Measurements from ENCODE around the gene SMYD3. TPM values are rescaled to one million over a fixed set of nuclear protein-coding genes. Genes with fewer than 3 reads are reported as not detected.

SMYD3 gene
- total RNA-seq, 4 donors from 2014 or later: 10.5 to 36.4 (median 22.5) TPM

DNA sequence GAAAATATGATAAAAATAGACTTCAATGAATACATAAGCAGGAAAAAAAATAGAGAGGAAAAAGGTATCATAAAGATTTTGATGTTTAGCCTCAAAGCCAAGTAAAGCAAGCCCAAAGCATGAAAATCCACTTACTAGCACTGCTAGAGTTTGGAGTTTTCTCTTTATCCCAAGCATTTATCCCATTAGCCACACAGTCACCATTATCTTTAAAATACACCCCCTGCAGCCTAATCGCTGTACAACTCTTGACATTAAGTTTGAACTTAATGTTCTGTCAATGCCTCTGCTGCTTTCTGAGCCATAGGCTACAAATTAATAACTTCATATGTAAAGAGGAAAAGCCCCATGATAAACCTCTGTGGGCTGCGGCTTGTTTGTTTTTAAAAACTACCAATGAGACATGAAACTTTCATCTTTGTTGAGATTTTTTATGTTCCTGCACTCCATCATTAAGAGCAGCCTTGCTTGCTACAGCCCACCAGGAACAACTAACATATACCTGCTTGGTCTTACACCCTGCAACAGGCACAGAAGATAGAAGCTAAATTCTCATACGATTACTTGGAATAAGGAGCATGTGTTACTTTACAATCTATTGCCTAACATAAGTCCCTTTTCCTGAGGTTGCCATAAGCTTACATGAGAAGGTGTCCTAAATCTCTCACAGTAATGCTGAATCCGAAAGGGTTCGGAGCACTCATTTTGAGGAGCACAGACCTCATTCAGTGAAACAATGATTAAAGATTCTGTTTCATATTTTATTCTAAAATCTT is 202.4 kb downstream of the SMYD3 start:
- H3K27ac ChIP-seq: no peak overlapping the region
- no peaks in the 10 kb centered on the region for H3K27me3 ChIP-seq
- no peaks in the 10 kb centered on the region for H3K4me1 ChIP-seq
- H3K9me3 ChIP-seq: no peaks in the 10 kb centered on the region
- intact Hi-C loops (cut with DNase I; ENCODE audit: low total_unique reads): no loop called here
- H3K36me3 ChIP-seq: no peaks in the 10 kb centered on the region
- TF ChIP-seq POLR2A (IDR thresholded peaks at IDR 0.05): no peak
- TF ChIP-seq, protein P1, sequence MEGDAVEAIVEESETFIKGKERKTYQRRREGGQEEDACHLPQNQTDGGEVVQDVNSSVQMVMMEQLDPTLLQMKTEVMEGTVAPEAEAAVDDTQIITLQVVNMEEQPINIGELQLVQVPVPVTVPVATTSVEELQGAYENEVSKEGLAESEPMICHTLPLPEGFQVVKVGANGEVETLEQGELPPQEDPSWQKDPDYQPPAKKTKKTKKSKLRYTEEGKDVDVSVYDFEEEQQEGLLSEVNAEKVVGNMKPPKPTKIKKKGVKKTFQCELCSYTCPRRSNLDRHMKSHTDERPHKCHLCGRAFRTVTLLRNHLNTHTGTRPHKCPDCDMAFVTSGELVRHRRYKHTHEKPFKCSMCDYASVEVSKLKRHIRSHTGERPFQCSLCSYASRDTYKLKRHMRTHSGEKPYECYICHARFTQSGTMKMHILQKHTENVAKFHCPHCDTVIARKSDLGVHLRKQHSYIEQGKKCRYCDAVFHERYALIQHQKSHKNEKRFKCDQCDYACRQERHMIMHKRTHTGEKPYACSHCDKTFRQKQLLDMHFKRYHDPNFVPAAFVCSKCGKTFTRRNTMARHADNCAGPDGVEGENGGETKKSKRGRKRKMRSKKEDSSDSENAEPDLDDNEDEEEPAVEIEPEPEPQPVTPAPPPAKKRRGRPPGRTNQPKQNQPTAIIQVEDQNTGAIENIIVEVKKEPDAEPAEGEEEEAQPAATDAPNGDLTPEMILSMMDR (IDR thresholded peaks at IDR 0.05): no peak
- H3K4me3 ChIP-seq: no peak overlapping the region
- no peak for DNase-seq

DNA sequence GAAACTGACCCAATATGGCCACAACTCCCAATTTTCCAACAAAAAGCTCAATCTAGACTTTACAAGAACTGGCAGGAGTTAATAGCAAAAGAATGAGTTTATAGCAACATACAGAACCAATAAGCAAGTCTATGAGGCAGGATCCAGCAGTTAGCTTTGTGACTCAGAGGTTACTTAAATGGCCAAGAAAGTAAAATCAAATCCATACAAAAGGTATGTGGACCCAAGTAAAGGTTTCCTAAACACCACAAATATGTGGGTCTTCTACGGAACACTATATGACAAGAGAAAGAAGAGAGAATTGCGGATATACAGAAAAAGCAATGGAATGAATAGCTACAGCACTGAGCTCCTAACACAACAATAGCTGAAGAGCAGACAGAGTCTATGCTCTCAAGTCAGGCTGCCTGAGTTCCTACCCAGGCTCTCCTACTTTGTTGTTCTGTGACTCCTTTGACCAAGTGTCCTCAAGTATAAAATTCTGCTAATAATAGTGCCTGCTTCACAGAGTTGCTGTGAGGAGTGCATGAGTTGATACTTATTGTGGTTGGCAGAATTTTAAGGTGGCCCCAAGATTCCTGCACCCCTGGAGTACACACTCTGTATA is 204.3 kb downstream of the SMYD3 start:
- no peak for DNase-seq
- intact Hi-C loops (cut with DNase I; ENCODE audit: low total_unique reads): no loop called here
- H3K27me3 ChIP-seq: no peaks in the 10 kb centered on the region
- no peak overlapping the region for H3K27ac ChIP-seq
- H3K4me3 ChIP-seq: no peak overlapping the region
- no peaks in the 10 kb centered on the region for H3K36me3 ChIP-seq
- TF ChIP-seq POLR2A (IDR thresholded peaks at IDR 0.05): no peak
- TF ChIP-seq, protein P1 (IDR thresholded peaks at IDR 0.05): no peak
- H3K9me3 ChIP-seq: no peaks in the 10 kb centered on the region
- H3K4me1 ChIP-seq: no peaks in the 10 kb centered on the region

DNA sequence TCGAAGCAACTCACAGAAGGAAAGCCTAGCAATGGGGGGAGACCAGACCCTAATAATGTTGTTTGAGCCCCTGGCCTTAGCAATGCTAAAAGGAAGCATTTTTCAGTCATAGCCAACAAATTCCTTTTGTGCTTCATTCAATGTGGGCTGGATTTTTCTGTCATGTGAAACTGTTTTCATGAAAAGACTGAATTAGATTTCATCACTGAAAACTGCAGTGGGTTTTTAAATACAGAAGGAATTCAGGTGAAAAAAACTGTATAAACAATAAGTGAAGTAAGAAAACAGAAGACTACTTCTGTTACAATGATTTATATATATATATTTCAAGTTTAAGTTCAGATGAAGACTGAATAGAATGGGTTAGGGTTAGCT is 204.8 kb downstream of the SMYD3 start:
- intact Hi-C loops (cut with DNase I; ENCODE audit: low total_unique reads): no loop called here
- no peak overlapping the region for H3K27ac ChIP-seq

DNA sequence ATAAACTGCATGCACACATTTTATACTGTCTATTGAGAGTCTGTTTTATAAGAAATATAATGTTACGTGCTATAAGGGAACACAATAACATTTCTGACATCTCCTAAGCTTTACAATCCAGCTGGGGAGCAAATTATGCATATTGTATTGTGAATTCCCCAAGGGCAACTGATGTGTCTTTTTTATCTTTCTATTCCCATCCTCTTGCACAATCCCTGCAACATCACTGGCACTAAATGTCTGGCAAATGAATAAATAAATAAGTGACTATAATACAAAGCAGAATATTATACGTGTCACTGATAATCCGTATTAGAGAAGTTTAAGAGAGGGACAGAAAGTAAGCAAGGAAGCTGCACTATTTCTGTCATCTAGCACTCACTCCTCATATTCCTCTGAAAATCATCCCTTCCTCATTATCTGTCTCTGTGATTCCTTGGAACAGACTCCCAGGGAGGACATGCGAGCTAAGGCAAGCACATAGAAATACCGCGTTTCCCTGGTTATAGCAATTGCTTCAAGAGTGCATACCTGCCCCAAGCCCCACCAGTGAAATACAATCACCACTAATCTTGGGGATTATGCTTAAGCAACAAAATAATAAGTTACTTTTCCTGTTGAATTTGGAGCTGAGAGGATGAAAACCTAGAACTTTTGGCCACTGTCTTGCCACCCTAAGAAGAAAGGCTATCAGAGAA is 205.4 kb downstream of the SMYD3 start:
- no peak for DNase-seq
- no peak overlapping the region for H3K4me3 ChIP-seq
- H3K9me3 ChIP-seq: no peaks in the 10 kb centered on the region
- no peaks in the 10 kb centered on the region for H3K4me1 ChIP-seq
- no peaks in the 10 kb centered on the region for H3K36me3 ChIP-seq
- no peak overlapping the region for H3K27ac ChIP-seq
- no peak for TF ChIP-seq POLR2A (IDR thresholded peaks at IDR 0.05)
- TF ChIP-seq, protein P1 (IDR thresholded peaks at IDR 0.05): no peak
- intact Hi-C loops (cut with DNase I; ENCODE audit: low total_unique reads): no loop called here
- no peaks in the 10 kb centered on the region for H3K27me3 ChIP-seq

More for the DNA sequence above, 204.8 kb downstream of the SMYD3 start:
- no peak for DNase-seq
- H3K4me1 ChIP-seq: no peaks in the 10 kb centered on the region
- H3K36me3 ChIP-seq: no peaks in the 10 kb centered on the region
- H3K9me3 ChIP-seq: no peaks in the 10 kb centered on the region
- TF ChIP-seq, protein P1 (IDR thresholded peaks at IDR 0.05): no peak
- no peak for TF ChIP-seq POLR2A (IDR thresholded peaks at IDR 0.05)
- no peaks in the 10 kb centered on the region for H3K27me3 ChIP-seq
- no peak overlapping the region for H3K4me3 ChIP-seq
